CD4-positive, alpha-beta T cell treated with Interleukin-21 for 1 hour (primary cell): ENCODE measurements around the gene PCDHGA5.
"Not testable (repeated sequence)": the region's sequence is repeated elsewhere in the genome, so short reads cannot be mapped to it uniquely, and the experiment has no call there.

Experiments
- DNase-seq: peaks from one replicate; pipeline ENCODE4 v3.0.0-alpha.2; 2020

PCDHGA5 gene

DNA sequence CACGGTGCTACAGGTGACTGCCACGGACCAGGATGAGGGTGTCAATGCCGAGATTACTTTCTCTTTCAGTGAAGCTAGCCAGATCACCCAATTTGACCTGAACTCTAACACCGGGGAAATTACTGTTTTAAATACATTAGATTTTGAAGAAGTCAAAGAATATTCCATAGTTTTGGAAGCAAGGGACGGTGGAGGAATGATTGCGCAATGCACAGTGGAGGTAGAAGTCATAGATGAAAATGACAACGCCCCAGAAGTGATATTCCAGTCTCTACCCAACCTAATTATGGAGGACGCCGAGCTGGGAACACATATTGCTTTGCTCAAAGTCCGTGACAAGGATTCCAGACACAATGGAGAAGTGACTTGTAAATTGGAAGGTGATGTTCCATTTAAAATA is 24.7 kb downstream of the PCDHGA5 start:
- no peak for DNase-seq

DNA sequence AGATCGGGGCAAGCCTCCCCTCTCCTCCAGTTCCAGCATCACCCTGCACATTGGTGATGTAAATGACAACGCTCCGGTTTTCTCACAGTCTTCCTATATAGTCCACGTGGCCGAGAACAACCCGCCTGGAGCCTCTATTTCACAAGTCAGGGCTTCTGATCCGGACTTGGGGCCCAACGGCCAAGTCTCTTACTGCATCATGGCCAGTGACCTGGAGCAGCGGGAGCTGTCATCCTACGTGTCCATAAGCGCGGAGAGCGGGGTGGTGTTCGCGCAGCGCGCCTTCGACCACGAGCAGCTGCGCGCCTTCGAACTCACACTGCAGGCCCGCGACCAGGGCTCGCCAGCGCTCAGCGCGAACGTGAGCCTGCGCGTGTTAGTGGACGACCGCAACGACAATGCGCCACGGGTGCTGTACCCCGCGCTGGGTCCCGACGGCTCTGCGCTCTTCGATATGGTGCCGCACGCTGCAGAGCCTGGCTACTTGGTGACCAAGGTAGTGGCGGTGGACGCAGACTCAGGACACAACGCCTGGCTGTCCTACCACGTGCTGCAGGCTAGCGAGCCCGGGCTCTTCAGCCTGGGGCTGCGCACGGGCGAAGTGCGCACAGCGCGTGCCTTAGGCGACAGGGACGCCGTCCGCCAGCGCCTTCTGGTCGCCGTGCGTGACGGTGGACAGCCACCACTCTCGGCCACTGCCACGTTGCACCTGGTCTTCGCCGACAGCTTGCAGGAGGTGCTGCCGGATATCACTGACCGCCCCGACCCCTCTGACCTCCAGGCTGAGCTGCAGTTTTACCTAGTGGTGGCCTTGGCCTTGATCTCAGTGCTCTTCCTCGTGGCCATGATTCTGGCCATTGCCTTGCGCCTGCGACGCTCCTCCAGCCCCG is 25.4 kb downstream of the PCDHGA5 start:
- no peak for DNase-seq

DNA sequence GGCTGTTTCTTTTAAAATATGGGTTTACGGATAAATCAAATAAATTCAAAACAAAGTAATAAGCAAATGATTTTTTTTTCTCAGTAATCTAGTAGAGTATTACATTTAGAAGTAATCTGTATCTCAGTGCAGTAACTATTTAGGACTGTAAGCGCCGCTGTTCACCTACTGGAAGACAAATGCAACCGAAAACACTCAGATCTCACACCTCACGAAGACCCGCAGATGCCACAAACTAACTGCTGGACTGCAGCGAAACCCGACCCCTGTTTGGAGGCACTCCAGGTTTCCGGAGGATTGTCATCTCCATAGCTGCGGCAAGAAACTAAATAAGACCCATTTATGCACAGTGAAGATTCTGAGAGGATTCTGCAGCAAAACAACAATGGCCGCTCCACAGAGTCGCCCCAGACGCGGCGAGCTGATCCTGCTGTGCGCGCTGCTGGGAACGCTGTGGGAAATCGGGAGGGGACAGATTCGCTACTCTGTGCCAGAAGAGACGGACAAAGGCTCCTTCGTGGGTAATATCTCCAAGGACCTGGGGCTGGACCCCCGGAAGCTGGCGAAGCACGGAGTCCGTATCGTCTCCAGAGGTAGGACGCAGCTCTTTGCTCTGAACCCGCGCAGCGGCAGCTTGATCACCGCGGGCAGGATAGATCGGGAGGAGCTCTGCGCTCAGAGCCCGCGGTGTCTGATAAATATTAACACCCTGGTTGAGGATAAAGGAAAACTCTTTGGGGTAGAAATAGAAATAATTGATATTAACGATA is 28.7 kb downstream of the PCDHGA5 start, which contains the start of gene PCDHGA8:
PCDHGA8 (plus strand) TSS at position 205 of the 770 bp plus-strand sequence; CDS start at position 386, 181 bp downstream.
- no peak for DNase-seq

DNA sequence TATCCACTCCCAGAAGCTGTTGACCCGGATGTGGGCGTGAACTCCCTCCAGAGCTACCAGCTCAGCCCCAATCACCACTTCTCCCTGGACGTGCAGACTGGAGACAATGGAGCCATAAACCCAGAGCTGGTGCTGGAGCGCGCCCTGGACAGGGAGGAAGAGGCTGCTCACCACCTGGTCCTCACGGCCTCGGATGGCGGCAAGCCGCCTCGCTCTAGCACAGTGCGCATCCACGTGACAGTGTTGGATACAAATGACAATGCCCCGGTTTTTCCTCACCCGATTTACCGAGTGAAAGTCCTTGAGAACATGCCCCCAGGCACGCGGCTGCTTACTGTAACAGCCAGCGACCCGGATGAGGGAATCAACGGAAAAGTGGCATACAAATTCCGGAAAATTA is 29.3 kb downstream of the PCDHGA5 start:
- DNase-seq, result no peak

DNA sequence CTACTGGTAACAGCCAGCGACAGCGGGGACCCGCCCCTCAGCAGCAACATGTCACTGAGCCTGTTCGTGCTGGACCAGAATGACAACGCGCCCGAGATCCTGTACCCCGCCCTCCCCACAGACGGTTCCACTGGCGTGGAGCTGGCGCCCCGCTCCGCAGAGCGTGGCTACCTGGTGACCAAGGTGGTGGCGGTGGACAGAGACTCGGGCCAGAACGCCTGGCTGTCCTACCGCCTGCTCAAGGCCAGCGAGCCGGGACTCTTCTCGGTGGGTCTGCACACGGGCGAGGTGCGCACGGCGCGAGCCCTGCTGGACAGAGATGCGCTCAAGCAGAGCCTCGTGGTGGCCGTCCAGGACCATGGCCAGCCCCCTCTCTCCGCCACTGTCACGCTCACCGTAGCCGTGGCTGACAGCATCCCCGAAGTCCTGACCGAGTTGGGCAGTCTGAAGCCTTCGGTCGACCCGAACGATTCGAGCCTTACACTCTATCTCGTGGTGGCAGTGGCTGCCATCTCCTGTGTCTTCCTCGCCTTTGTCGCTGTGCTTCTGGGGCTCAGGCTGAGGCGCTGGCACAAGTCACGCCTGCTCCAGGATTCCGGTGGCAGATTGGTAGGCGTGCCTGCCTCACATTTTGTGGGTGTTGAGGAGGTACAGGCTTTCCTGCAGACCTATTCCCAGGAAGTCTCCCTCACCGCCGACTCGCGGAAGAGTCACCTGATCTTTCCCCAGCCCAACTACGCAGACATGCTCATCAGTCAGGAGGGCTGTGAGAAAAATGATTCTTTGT is 30.6 kb downstream of the PCDHGA5 start:
- DNase-seq, result not testable (repeated sequence)

DNA sequence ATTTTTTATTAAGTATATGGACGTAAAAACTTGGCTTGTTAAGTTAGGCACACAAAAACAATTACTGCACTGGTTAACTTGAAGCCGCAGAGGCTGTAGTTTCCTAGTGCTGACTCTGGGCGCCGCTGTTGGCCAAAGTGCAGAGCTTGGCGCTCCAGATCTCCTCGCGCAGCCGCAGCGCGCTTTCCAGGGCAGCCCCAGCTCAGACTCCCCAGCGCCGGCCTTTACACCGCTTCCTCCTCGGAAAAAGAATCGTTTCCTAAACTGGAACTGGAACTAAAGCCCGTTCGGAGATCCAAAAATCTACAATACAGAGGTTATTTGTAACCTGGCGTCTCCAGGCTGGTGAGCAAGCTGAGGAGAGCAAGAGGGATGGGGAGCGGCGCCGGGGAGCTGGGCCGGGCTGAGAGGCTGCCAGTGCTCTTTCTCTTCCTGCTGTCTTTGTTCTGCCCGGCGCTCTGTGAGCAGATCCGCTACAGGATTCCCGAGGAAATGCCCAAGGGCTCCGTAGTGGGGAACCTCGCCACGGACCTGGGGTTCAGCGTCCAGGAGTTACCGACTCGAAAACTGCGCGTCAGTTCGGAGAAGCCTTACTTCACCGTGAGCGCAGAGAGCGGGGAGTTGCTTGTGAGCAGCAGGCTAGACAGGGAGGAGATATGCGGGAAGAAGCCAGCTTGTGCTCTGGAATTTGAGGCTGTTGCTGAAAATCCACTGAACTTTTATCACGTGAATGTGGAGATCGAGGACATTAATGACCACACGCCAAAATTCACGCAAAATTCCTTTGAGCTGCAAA is 34.0 kb downstream of the PCDHGA5 start, which contains the start of gene PCDHGB5:
PCDHGB5 (plus strand) TSS at position 192 of the 796 bp plus-strand sequence; CDS start at position 373, 181 bp downstream.
- peak; percentile 49 for DNase-seq

DNA sequence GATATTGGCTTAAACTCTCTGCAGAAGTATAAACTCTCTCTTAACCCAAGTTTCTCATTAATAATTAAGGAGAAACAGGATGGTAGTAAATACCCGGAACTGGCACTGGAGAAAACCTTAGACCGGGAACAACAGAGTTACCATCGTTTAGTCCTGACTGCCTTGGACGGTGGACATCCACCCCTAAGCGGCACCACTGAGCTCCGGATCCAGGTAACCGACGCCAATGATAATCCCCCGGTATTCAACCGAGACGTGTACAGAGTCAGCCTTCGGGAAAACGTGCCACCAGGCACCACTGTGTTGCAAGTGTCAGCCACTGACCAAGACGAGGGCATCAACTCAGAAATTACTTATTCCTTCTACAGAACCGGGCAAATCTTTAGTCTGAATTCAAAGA is 34.6 kb downstream of the PCDHGA5 start:
- no peak for DNase-seq

DNA sequence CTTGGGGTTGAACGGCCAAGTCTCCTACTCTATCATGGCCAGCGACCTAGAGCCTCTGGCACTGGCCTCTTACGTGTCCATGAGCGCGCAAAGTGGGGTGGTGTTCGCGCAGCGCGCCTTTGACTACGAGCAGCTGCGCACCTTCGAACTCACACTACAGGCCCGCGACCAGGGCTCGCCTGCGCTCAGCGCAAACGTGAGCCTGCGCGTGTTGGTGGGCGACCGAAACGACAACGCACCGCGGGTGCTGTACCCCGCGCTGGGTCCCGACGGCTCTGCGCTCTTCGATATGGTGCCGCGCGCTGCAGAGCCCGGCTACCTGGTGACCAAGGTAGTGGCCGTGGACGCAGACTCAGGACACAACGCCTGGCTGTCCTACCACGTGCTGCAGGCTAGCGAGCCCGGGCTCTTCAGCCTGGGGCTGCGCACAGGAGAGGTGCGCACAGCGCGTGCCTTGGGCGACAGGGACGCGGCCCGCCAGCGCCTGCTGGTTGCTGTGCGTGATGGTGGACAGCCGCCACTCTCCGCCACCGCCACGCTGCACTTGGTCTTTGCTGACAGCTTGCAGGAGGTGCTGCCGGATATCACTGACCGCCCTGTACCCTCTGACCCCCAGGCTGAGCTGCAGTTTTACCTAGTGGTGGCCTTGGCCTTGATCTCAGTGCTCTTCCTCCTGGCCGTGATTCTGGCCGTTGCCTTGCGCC is 35.7 kb downstream of the PCDHGA5 start:
- no peak for DNase-seq

DNA sequence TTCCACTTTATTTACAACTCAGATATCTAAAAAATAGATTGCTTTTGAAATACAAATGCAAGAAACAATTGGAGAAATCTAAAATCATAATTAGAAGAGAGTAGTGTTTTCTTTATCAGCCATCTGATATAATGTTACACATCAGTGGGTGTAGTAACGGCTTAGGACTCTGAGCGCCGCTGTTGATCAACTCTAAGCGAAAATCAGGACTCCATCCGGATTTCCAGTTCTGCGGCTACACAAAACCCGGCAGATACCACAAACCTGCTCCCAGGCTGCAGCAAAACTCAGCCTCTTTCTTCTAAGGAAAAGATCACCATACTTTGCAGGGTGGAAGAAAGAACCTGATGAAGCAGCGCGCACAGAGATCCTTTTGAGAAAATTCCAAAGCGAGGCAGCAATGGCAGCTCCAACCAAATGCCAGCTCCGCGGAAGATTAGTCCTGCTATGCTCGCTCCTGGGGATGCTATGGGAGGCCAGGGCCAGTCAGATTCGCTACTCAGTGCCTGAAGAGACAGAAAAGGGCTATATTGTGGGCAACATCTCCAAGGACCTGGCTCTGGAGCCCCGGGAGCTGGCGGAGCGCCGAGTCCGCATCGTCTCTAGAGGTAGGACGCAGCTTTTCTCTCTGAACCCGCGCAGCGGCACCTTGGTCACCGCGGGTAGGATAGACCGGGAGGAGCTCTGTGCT is 38.7 kb downstream of the PCDHGA5 start, which contains the start of gene PCDHGA9:
PCDHGA9 (plus strand) TSS at position 226 of the 691 bp plus-strand sequence; CDS start at position 401, 175 bp downstream.
- no peak for DNase-seq

DNA sequence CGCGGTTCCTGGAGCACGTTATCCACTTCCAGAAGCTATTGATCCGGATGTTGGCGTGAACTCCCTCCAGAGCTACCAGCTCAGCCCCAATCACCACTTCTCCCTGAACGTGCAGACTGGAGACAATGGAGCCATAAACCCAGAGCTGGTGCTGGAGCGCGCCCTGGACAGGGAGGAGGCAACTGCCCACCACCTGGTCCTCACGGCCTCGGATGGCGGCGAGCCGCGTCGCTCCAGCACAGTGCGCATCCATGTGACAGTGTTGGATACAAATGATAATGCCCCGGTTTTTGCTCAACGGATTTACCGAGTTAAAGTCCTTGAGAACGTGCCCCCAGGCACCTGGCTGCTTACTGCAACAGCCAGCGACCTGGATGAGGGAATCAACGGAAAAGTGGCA is 39.4 kb downstream of the PCDHGA5 start:
- DNase-seq, result no peak

DNA sequence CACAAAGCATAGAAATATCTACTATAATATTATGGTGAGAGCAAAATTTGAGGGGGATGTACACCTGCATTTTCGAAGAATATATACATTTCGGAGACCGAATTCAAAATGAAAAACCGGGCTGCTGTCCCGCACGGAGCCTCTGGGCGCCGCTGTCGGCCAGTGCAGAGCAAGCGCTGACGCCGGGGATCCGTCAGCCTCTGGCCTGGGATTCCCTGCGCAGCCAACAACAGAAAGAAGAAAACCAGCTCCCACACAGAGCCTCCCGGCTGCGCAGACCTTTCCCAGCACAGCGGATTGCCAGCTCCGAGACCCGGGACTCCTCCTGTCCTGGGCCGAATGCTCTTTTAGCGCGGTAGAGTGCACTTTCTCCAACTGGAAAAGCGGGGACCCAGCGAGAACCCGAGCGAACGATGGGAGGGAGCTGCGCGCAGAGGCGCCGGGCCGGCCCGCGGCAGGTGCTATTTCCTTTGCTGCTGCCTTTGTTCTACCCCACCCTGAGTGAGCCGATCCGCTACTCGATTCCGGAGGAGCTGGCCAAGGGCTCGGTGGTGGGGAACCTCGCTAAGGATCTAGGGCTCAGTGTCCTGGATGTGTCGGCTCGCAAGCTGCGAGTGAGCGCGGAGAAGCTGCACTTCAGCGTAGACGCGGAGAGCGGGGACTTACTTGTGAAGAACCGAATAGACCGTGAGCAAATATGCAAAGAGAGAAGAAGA is 44.0 kb downstream of the PCDHGA5 start, which contains the start of gene PCDHGB6:
PCDHGB6 (plus strand) TSS at position 232 of the 716 bp plus-strand sequence; CDS start at position 414, 182 bp downstream.
- peak; percentile 47 for DNase-seq

DNA sequence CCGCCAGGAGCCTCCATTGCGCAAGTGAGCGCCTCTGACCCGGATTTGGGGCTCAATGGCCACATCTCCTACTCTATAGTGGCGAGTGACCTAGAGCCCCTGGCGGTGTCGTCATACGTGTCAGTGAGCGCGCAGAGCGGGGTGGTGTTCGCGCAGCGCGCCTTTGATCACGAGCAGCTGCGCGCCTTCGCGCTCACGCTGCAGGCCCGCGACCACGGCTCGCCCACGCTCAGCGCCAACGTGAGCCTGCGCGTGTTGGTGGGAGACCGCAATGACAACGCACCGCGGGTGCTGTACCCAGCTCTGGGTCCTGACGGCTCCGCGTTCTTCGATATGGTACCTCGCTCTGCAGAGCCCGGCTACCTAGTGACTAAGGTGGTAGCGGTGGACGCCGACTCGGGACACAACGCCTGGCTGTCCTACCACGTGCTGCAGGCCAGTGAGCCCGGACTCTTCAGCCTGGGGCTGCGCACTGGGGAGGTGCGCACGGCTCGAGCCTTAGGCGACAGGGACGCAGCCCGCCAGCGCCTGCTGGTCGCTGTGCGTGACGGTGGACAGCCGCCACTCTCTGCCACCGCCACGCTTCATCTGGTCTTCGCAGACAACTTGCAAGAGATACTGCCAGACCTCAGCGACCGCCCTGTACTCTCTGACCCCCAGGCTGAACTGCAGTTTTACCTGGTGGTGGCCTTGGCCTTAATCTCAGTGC is 45.8 kb downstream of the PCDHGA5 start:
- no peak for DNase-seq

DNA sequence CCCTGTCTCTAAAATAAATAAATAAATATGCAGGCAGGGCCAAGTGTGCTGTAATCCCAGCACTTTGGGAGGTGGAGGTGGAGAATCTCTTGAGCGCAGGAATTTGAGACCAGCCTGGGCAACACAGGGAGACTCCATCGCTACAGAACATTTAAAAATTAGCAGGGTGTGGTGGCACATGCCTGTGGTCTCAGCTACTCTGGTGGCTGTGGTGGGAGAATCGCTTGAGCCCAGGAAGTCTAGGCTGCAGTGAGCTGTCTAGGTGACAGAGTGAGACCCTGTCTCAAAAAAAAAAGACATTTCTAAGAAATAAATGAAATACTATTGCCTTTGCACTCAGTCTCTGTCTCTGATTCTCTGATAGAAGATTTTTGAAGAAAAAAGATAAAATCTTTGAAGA is 47.6 kb downstream of the PCDHGA5 start:
- no peak for DNase-seq

DNA sequence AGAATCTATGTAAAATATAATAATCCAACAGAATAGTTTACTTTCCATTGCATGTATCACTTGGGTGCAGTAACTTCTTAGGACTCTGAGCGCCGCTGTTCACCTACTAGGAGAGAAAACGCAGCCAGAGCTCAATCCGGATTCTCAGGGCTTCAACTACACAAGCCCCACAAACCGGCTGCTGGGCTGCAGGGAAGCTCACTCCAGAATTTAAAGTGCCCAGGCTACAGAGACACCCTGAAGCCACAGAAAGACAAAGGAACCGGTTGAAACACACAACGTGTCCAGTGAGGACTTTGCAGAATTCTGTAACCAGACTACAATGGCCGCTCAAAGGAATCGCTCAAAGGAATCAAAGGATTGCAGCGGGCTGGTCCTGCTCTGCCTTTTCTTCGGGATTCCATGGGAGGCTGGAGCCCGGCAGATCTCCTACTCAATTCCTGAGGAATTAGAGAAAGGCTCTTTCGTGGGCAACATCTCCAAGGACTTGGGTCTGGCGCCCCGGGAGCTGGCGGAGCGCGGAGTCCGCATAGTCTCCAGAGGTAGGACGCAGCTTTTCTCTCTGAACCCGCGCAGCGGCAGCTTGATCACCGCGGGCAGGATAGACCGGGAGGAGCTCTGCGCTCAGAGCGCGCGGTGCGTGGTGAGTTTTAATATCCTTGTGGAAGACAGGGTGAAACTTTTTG is 49.0 kb downstream of the PCDHGA5 start, which contains the start of gene PCDHGA10:
PCDHGA10 (plus strand) TSS at position 134 of the 686 bp plus-strand sequence; CDS start at position 323, 189 bp downstream.
- DNase-seq, result peak; percentile 63

DNA sequence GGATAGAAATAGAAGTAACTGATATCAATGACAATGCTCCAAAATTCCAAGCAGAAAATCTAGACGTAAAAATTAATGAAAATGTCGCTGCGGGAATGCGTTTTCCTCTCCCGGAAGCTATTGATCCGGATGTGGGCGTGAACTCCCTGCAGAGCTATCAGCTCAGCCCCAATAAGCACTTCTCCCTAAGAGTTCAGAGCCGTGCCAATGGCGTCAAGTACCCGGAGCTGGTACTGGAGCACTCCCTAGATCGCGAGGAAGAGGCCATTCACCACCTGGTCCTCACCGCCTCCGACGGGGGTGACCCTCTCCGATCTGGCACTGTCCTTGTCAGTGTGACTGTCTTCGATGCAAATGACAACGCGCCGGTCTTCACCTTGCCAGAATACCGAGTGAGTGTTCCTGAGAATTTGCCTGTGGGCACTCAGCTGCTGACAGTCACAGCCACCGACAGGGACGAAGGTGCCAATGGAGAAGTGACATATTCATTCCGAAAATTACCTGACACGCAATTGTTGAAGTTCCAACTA is 49.6 kb downstream of the PCDHGA5 start:
- DNase-seq, result no peak

DNA sequence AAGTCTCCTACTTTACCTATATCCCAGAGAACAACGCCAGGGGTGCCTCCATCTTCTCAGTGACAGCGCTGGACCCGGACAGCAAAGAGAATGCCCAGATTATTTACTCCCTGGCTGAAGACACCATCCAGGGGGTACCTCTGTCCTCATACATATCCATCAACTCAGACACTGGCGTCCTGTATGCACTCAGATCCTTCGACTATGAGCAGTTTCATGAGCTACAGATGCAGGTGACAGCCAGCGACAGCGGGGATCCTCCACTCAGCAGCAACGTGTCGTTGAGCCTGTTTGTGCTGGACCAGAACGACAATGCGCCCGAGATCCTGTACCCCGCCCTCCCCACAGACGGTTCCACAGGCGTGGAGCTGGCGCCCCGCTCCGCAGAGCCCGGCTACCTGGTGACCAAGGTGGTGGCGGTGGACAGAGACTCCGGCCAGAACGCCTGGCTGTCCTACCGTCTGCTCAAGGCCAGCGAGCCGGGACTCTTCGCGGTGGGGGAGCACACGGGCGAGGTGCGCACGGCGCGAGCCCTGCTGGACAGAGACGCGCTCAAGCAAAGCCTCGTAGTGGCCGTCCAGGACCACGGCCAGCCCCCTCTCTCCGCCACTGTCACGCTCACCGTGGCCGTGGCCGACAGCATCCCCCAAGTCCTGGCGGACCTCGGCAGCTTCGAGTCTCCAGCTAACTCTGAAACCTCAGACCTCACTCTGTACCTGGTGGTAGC is 50.7 kb downstream of the PCDHGA5 start:
- DNase-seq, result not testable (repeated sequence)

DNA sequence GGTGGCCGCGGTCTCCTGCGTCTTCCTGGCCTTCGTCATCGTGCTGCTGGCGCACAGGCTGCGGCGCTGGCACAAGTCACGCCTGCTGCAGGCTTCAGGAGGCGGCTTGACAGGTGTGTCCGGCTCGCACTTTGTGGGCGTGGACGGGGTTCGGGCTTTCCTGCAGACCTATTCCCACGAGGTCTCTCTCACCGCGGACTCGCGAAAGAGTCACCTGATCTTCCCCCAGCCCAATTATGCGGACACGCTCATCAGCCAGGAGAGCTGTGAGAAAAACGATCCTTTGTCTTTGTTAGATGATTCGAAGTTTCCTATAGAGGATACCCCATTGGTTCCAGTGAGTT is 51.3 kb downstream of the PCDHGA5 start:
- DNase-seq, result not testable (repeated sequence)
